Ovary (tissue), 9 donors: Measurements from ENCODE around the gene APP. TPM values are rescaled to one million over a fixed set of nuclear protein-coding genes. Genes with fewer than 3 reads are reported as not detected.

Experiments used
- DNase-seq, 5 donors: peaks; one replicate each; pipeline ENCODE4 v3.0.0-alpha.2; 2019 to 2020
- H3K27ac ChIP-seq, 2 donors: fragments of 200-600 bp; one replicate each; pipeline versions ENCODE4 v1.5.1 to v1.8.0; 2019 to 2022
- H3K27me3 ChIP-seq: fragments of 200-600 bp; one replicate; pipeline ENCODE4 v1.8.0; 2022
- H3K36me3 ChIP-seq: fragments of 200-600 bp; sonication (generic); one replicate; pipeline ENCODE4 v1.5.1; 2019
- H3K4me1 ChIP-seq: one replicate; pipeline ENCODE4 v1.8.1; 2013; ENCODE audit warnings: mild to moderate bottlenecking, moderate library complexity; ENCODE audit not compliant: insufficient read depth
- H3K4me3 ChIP-seq: fragments of 200-600 bp; sonication (generic); one replicate; pipeline ENCODE4 v1.5.1; 2017
- H3K9me3 ChIP-seq, 2 donors: fragments of 200-600 bp in 1 of 2; sonication (generic) in 1 of 2; one replicate each; pipeline versions ENCODE4 v1.5.1 to v1.8.1; 2013 to 2019; ENCODE audit warnings: mild to moderate bottlenecking in 1 of 2, moderate library complexity in 1 of 2
- EP300 ChIP-seq: sonication (generic); formaldehyde crosslinking; IDR thresholded peaks from one replicate; pipeline ENCODE4 v1.6.1; 2017; ENCODE audit warnings: antibody characterized with exemption
- POLR2A ChIP-seq: fragments of 450-650 bp; IDR thresholded peaks from one replicate; pipeline ENCODE4 v1.6.1; 2017; ENCODE audit warnings: antibody characterized with exemption, mild to moderate bottlenecking, moderate library complexity
- WGBS, 3 donors: extraction: QIAGEN DNeasy Blood & Tissue Kit in 1 of 3; methylation state at CpG; one replicate each; pipeline versions ENCODE4 v1.1.5 to v1.1.7; 2013 to 2017; 5-methylcytosine and 5-hydroxymethylcytosine counted together
- intact Hi-C, 4 donors: fragments of 100-400 bp; cut with DNase I; formaldehyde crosslinking; loops; one replicate each; pipeline versions ENCODE4 v1.11.0 to v1.15.1; 2022 to 2023
- polyA plus RNA-seq, 2 donors: library from polyadenylated mRNA; stranded (reverse); fragments of 200-250 nt in 1 of 2; fragments of 350-450 nt in 1 of 2; fragmentation: Illumina TruSeq in 1 of 2; extraction: RNeasy Lipid Tissue Mini Kit (QIAGEN cat#74804) in 1 of 2; gene quantifications; one replicate each; pipeline ENCODE4 v1.2.3, GENCODE V29; 2013 to 2014
- total RNA-seq, 7 donors: library from RNA; depleted of rRNA in 2 of 7; stranded (reverse); fragments of >200 nt in 2 of 7; fragmentation: NEBNext Ultra II Directional in 3 of 7; extraction: Animal tissue kit (Norgen Biotek cat#: 25700) in 3 of 7; gene quantifications; one replicate each; pipeline versions ENCODE4 v1.1.0 to v1.2.4, GENCODE V29; 2016 to 2023
- TF ChIP-seq, protein P1 (sequence below), 3 donors: fragments of 450-650 bp in 2 of 3; fragments of 200-600 bp in 1 of 3; IDR thresholded peaks; one replicate each; pipeline versions ENCODE4 v1.5.1 to v1.8.0; 2016 to 2022; ENCODE audit warnings: antibody characterized with exemption in 3 of 3, mild to moderate bottlenecking in 1 of 3
- donor health status: DM: no; HTN: no; CAD: no; lungs with moderate emphysema.
- donor health status: DM: no; HTN: no; CAD: no.
- donor health status: Bipolar disorder and iron deficiency.
- donor health status: DM: yes; HTN: yes; CAD: no.
- donor health status: DM: no; HTN: no; CAD: no.
- donor health status: DM: yes; HTN: yes; CAD: no.

The APP gene
- total and polyA plus RNA-seq, 9 donors, result 211 to 945 (median 364) TPM

DNA sequence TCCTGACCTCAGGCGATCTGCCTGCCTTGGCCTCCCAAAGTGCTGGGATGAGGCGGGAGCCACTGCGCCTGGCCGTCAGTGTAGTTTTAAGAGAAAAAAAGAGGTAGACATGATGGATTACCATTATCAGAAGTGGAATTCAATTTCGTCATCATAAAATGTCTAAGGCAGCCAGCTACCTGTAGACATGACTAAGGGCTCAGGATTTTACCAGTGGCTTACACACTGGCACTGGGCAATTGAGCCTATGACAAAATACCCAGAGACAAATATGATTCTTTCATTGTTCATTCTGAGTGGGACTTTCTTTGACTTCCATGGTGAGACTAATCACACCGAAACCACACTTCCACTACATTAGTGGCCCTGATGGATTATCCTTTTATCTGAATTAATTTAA, 254.3 kb downstream of the APP start:
- no peak overlapping the region for H3K27ac ChIP-seq
- no peaks in the 10 kb centered on the region for H3K27me3 ChIP-seq
- 97 to 98% (median 97%) methylated on average over 6 of the region's 6 CpGs for WGBS, 3 donors

DNA sequence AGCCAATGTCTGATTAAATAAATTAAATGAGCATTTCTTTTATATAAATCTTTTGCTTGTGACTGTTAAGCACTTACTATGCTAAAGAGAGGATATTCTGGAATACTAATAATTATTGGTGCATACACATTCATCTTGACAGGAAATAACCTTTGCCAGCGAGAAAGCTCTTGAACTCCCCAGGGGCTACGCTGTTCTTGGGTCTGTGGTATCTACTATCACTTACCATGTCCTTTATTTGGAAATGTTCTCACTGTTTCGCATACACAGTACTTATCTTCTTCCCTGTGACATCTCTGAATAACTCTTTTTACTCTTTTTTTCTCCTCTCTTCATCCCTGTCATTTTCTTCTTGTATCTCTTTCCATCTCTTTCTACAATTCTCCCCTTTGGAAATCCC, 257.1 kb downstream of the APP start:
- no peaks in the 10 kb centered on the region for H3K27me3 ChIP-seq
- TF ChIP-seq EP300 (no peak), POLR2A (no peak)
- TF ChIP-seq, protein P1, sequence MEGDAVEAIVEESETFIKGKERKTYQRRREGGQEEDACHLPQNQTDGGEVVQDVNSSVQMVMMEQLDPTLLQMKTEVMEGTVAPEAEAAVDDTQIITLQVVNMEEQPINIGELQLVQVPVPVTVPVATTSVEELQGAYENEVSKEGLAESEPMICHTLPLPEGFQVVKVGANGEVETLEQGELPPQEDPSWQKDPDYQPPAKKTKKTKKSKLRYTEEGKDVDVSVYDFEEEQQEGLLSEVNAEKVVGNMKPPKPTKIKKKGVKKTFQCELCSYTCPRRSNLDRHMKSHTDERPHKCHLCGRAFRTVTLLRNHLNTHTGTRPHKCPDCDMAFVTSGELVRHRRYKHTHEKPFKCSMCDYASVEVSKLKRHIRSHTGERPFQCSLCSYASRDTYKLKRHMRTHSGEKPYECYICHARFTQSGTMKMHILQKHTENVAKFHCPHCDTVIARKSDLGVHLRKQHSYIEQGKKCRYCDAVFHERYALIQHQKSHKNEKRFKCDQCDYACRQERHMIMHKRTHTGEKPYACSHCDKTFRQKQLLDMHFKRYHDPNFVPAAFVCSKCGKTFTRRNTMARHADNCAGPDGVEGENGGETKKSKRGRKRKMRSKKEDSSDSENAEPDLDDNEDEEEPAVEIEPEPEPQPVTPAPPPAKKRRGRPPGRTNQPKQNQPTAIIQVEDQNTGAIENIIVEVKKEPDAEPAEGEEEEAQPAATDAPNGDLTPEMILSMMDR (IDR thresholded peaks at IDR 0.05), result no peak
- intact Hi-C loops, result no loop called here
- H3K4me3 ChIP-seq, result no peak overlapping the region
- 82 to 94% (median 90%) methylated on average over 3 of the region's 3 CpGs for WGBS, 3 donors
- H3K36me3 ChIP-seq, result no peaks in the 10 kb centered on the region
- no peaks in the 10 kb centered on the region for H3K9me3 ChIP-seq
- no peaks in the 10 kb centered on the region for H3K4me1 ChIP-seq
- no peak for DNase-seq
- no peak overlapping the region for H3K27ac ChIP-seq

More for the DNA sequence above, 254.3 kb downstream of the APP start:
- Histone ChIP-seq H3K4me3 (no peak overlapping the region), H3K36me3 (no peaks in the 10 kb centered on the region), H3K4me1 (no peaks in the 10 kb centered on the region), H3K9me3 (no peaks in the 10 kb centered on the region)
- no peak for DNase-seq
- TF ChIP-seq, protein P1 (IDR thresholded peaks at IDR 0.05), result no peak
- TF ChIP-seq POLR2A (no peak), EP300 (no peak)
- intact Hi-C loops, result no loop called here

DNA sequence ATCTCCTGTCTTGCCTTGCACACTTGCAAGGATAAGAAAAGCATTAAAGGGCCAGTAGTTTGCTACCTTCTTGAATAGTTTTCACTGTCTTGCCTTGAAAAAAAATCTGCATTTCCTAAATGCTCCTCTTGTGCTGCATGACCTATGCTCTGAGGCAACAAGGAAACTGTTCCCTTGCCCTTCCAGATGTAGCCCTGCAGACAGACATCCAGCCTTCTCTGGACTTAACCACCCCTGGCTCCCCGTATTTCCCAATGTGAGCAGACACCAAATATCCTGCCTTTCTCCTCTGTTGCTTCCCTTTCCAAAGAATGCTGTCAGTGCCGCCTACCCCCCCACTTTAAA, 258.2 kb downstream of the APP start:
- H3K36me3 ChIP-seq, result no peaks in the 10 kb centered on the region
- TF ChIP-seq EP300 (no peak), POLR2A (no peak)
- TF ChIP-seq, protein P1 (IDR thresholded peaks at IDR 0.05), result no peak
- H3K27me3 ChIP-seq, result no peaks in the 10 kb centered on the region
- no peak for DNase-seq
- H3K4me3 ChIP-seq, result no peak overlapping the region
- WGBS, 3 donors, result 83 to 89% (median 87%) methylated on average over 2 of the region's 2 CpGs
- H3K4me1 ChIP-seq, result no peaks in the 10 kb centered on the region
- no peaks in the 10 kb centered on the region for H3K9me3 ChIP-seq
- intact Hi-C loops, result no loop called here
- H3K27ac ChIP-seq, result no peak overlapping the region

DNA sequence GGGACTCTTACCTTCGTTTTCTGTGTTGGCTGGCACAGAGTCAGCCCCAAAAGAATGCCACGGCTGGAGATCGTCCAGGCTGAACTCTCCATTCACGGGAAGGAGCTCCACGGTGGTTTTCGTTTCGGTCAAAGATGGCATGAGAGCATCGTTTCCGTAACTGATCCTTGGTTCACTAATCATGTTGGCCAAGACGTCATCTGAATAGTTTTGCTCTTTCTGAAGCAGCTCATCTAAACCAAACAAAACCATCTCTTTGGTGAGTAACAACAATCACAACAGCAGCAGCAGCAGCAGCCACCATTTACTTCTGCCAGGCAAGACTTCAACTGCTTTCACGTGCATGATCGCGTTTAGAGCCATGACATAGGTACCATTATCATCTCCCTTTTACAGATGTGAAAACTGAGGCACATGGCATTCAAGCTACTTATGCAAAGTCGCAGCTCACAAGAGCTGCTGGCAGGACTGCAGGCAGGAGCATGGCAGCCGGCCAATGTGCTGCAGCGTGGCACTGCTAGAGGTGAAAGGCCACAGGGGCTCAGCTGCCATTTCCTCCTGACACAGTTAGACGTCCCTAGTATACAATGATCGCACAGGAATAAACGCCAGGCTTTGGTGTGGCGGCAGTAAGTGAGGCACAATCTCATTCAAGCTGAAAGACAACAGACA, 258.7 kb downstream of the APP start:
- Histone ChIP-seq H3K27me3 (no peaks in the 10 kb centered on the region), H3K36me3 (no peaks in the 10 kb centered on the region), H3K4me1 (no peaks in the 10 kb centered on the region), H3K27ac (no peak overlapping the region), H3K4me3 (no peak overlapping the region), H3K9me3 (no peaks in the 10 kb centered on the region)
- intact Hi-C loops, result no loop called here
- TF ChIP-seq, protein P1 (IDR thresholded peaks at IDR 0.05), result no peak
- TF ChIP-seq POLR2A (no peak), EP300 (no peak)
- WGBS, 3 donors, result 89 to 91% (median 90%) methylated on average over 20 of the region's 20 CpGs
- no peak for DNase-seq
